B cell (primary cell): Measurements from ENCODE around the gene MEAF6. TPM values are rescaled to one million over a fixed set of nuclear protein-coding genes. Genes with fewer than 3 reads are reported as not detected.
"Not testable (repeated sequence)": the region's sequence is repeated elsewhere in the genome, so short reads cannot be mapped to it uniquely, and the experiment has no call there.

Source experiments
- ATAC-seq: fragments of 200-7000 bp; cut with Tn5 transposase; one replicate; pipeline ENCODE4 v1.10.0; 2021; ENCODE audit warnings: low read depth, mild to moderate bottlenecking, moderate number of reproducible peaks, moderate library complexity
- CTCF ChIA-PET: fragments of 350-600 bp; sonication (Branson Sonifier 250); formaldehyde crosslinking; loops from one replicate; lab custom pipeline; 2021; ENCODE audit warnings: antibody characterized with exemption, inconsistent platforms; lab: Charles Lee
- POLR2A ChIA-PET: fragments of 350-600 bp; sonication (Branson Sonifier 250); formaldehyde crosslinking; loops from one replicate; lab custom pipeline; 2021; ENCODE audit warnings: antibody characterized with exemption; lab: Charles Lee
- DNase-seq: peaks from one replicate; pipeline ENCODE4 v3.0.0; 2013
- H2AFZ ChIP-seq: 2 replicates; pipeline ENCODE4 v1.6.1; 2012; ENCODE audit warnings: mild to moderate bottlenecking, low read depth, low read length; ENCODE audit not compliant: insufficient read depth, poor library complexity, severe bottlenecking
- H3K27ac ChIP-seq, 2 donors: 1 replicate in 1 of 2; 2 replicates in 1 of 2; pipeline ENCODE4 v1.5.1; 2012 to 2013; ENCODE audit warnings: low read length in 2 of 2, mild to moderate bottlenecking in 2 of 2, moderate library complexity in 1 of 2
- H3K27me3 ChIP-seq, 4 experiments: fragments of 200-600 bp in 1 of 4; sonication (generic) in 1 of 4; replicated peaks in 1 of 4; 1 replicate in 2 of 4; 2 replicates in 2 of 4; pipeline versions ENCODE4 v1.6.1 to v1.7.0; 2013 to 2016; ENCODE audit warnings: low read length in 3 of 4, mild to moderate bottlenecking in 2 of 4, mixed read lengths in 1 of 4, moderate library complexity in 1 of 4; ENCODE audit not compliant: insufficient read depth in 4 of 4, control insufficient read depth in 3 of 4; ENCODE audit errors: control extremely low read depth in 1 of 4
- H3K36me3 ChIP-seq, 2 experiments: replicated peaks in 1 of 2; 1 replicate in 1 of 2; 2 replicates in 1 of 2; pipeline versions ENCODE4 v1.6.1 to v1.7.1; 2013; ENCODE audit warnings: low read length in 1 of 2; ENCODE audit not compliant: insufficient read depth in 2 of 2, control insufficient read depth in 1 of 2; ENCODE audit errors: control extremely low read depth in 1 of 2, extremely low read depth in 1 of 2
- H3K4me1 ChIP-seq, 2 donors: fragments of 200-600 bp in 1 of 2; sonication (generic) in 1 of 2; 1 replicate in 1 of 2; 2 replicates in 1 of 2; pipeline versions ENCODE4 v1.5.1 to v1.6.1; 2013 to 2017; ENCODE audit warnings: low read length in 2 of 2; ENCODE audit not compliant: control insufficient read depth in 2 of 2, insufficient read depth in 2 of 2
- H3K4me2 ChIP-seq: replicated peaks from 2 replicates; pipeline ENCODE3; 2012; ENCODE audit warnings: mild to moderate bottlenecking, low read depth, low read length; ENCODE audit not compliant: poor library complexity, severe bottlenecking
- H3K4me3 ChIP-seq, 5 experiments: fragments of 200-600 bp in 1 of 5; sonication (generic) in 1 of 5; 1 replicate in 3 of 5; 2 replicates in 2 of 5; pipeline versions ENCODE4 v1.5.1 to v1.7.0; 2011 to 2016; ENCODE audit warnings: low read length in 4 of 5, mild to moderate bottlenecking in 4 of 5, low read depth in 2 of 5, control low read depth in 1 of 5, moderate library complexity in 1 of 5; ENCODE audit not compliant: insufficient read depth in 1 of 5; ENCODE audit errors: control extremely low read depth in 1 of 5, extremely low read depth in 1 of 5
- H3K79me2 ChIP-seq: fragments of 200-600 bp; sonication (generic); one replicate; pipeline ENCODE4 v1.6.0; 2016; ENCODE audit warnings: low read length; ENCODE audit not compliant: control insufficient read depth, insufficient read depth
- H3K9ac ChIP-seq: fragments of 200-600 bp; sonication (generic); 2 replicates; pipeline ENCODE4 v1.6.1; 2017; ENCODE audit warnings: mild to moderate bottlenecking, low read length, moderate library complexity
- H3K9me3 ChIP-seq, 3 donors: one replicate each; pipeline versions ENCODE4 v1.6.1 to v1.7.1; 2013; ENCODE audit warnings: low read length in 2 of 3; ENCODE audit not compliant: control insufficient read depth in 2 of 3, insufficient read depth in 1 of 3; ENCODE audit errors: control extremely low read depth in 1 of 3
- H4K20me1 ChIP-seq: 2 replicates; pipeline ENCODE4 v1.6.0; 2012; ENCODE audit warnings: mild to moderate bottlenecking, low read length; ENCODE audit not compliant: insufficient read depth, control insufficient read depth, poor library complexity, severe bottlenecking
- H3K27ac Mint-ChIP-seq: one replicate; pipeline ENCODE4 v1.8.0; 2021; ENCODE audit warnings: mixed read lengths
- H3K27me3 Mint-ChIP-seq: one replicate; pipeline ENCODE4 v1.8.0; 2021; ENCODE audit warnings: mixed read lengths
- H3K4me1 Mint-ChIP-seq: one replicate; pipeline ENCODE4 v1.8.0; 2021; ENCODE audit warnings: mixed read lengths
- H3K4me3 Mint-ChIP-seq: one replicate; pipeline ENCODE4 v1.8.0; 2021; ENCODE audit warnings: mixed read lengths
- H3K9me3 Mint-ChIP-seq: one replicate; pipeline ENCODE4 v1.8.0; 2022; ENCODE audit warnings: mixed read lengths; ENCODE audit not compliant: insufficient read depth
- EZH2 ChIP-seq: IDR thresholded peaks from 2 replicates; pipeline ENCODE4 v1.6.1; 2012; ENCODE audit warnings: borderline replicate concordance, low read depth, mild to moderate bottlenecking, moderate library complexity, low read length; ENCODE audit not compliant: insufficient read depth, poor library complexity, severe bottlenecking
- WGBS: methylation state at CpG from one replicate; pipeline ENCODE4 v1.1.5; 2013; ENCODE audit warnings: missing lambda C conversion rate; ENCODE audit not compliant: insufficient coverage; 5-methylcytosine and 5-hydroxymethylcytosine counted together
- intact Hi-C: fragments of 100-400 bp; cut with micrococcal nuclease; formaldehyde crosslinking; loops from one replicate; pipeline ENCODE4 v1.10.0; 2022
- polyA plus RNA-seq: library from polyadenylated mRNA; depleted of rRNA; stranded (reverse); fragments of >200 nt; gene quantifications from 2 replicates; pipeline ENCODE4 v1.2.3, GENCODE V29; 2012
- total RNA-seq, 2 donors: library from RNA; stranded (reverse); fragments of 120-200 nt in 1 of 2; gene quantifications; 1 replicate in 1 of 2; 2 replicates in 1 of 2; pipeline versions ENCODE4 v1.2.3 to v1.2.4, GENCODE V29; 2013 to 2022
- TF ChIP-seq, protein P1 (sequence below): fragments of 200-600 bp; IDR thresholded peaks from one replicate; pipeline ENCODE4 v1.8.0; 2022; ENCODE audit warnings: antibody characterized with exemption, mild to moderate bottlenecking

MEAF6 gene
- total and polyA plus RNA-seq, 2 donors (not counting 1 experiment from before 2014, with no cell fraction given) = 52.5 to 84.2 TPM

DNA sequence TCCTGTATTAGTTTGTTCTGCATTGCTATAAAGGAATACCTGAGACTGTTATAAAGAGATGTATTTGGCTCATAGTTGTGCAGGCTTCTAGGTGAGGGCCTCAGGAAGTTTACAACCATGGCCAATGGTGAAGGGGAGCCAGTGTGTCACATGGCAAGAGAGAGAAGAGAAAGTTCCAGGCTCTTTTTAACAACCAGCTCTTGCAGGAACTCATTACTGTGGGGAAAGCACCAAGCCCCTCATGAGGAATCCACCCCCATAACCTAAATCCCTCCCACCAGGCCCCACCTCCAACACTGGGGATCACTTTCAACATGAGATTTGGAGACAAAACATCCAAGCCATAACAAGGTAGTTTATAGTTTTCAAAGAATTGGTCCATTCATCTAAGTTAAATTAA lies 5.0 kb upstream of the MEAF6 start:
- H3K4me3 Mint-ChIP-seq = peak overlapping the region; percentile 85
- peak overlapping the region; percentile 32 for H3K27ac Mint-ChIP-seq
- CTCF ChIA-PET = no interaction called here
- Histone ChIP-seq H2AFZ (peak overlapping the region; percentile 36), H3K36me3 (no peaks in the 10 kb centered on the region), H3K4me1 (peaks cover 5 to 11% of the 10 kb centered on the region in 2 donors), H3K9me3 (no peaks in the 10 kb centered on the region), H3K4me2 (peak overlapping the region; percentile 5), H3K4me3 (peak overlapping the region in 3 of 5 experiments; percentile 11 to 43 (median 14)), H3K79me2 (no peaks in the 10 kb centered on the region), H3K27ac (no peak overlapping the region), H3K9ac (peak overlapping the region; percentile 29), H4K20me1 (no peaks in the 10 kb centered on the region), H3K27me3 (no peaks in the 10 kb centered on the region)
- no peak for ATAC-seq
- peaks cover 3% of the 10 kb centered on the region for H3K9me3 Mint-ChIP-seq
- intact Hi-C loops = no loop called here
- peaks cover 5% of the 10 kb centered on the region for H3K27me3 Mint-ChIP-seq
- H3K4me1 Mint-ChIP-seq = peaks cover 21% of the 10 kb centered on the region
- TF ChIP-seq, protein P1, sequence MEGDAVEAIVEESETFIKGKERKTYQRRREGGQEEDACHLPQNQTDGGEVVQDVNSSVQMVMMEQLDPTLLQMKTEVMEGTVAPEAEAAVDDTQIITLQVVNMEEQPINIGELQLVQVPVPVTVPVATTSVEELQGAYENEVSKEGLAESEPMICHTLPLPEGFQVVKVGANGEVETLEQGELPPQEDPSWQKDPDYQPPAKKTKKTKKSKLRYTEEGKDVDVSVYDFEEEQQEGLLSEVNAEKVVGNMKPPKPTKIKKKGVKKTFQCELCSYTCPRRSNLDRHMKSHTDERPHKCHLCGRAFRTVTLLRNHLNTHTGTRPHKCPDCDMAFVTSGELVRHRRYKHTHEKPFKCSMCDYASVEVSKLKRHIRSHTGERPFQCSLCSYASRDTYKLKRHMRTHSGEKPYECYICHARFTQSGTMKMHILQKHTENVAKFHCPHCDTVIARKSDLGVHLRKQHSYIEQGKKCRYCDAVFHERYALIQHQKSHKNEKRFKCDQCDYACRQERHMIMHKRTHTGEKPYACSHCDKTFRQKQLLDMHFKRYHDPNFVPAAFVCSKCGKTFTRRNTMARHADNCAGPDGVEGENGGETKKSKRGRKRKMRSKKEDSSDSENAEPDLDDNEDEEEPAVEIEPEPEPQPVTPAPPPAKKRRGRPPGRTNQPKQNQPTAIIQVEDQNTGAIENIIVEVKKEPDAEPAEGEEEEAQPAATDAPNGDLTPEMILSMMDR = no peak
- TF ChIP-seq EZH2 = no peak
- peak; percentile 21 for DNase-seq
- POLR2A ChIA-PET = no interaction called here

DNA sequence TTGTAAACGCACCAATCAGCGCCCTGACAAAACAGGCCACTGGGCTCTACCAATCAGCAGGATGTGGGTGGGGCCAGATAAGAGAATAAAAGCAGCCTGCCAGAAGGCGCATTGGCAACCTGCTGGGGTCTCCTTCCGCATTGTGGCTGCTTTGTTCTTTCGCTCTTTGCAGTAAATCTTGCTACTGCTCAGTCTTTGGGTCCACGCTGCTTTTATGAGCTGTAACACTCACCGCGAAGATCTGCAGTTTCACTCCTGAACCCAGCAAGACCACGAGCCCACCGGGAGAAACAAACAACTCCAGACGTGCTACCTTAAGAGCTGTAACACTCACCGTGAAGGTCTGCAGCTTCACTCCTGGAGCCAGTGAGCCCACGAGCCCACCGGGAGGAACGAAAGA lies 4.4 kb upstream of the MEAF6 start:
- Mint-ChIP-seq H3K4me1 (peaks cover 22% of the 10 kb centered on the region), H3K4me3 (peak overlapping the region; percentile 85), H3K27ac (peak overlapping the region; percentile 44)
- Histone ChIP-seq H2AFZ (peak overlapping the region; percentile 36), H3K4me3 (peak overlapping the region in 2 of 5 experiments; percentile 11 to 43), H3K9ac (peak overlapping the region; percentile 29), H3K4me1 (peaks cover 5 to 12% of the 10 kb centered on the region in 2 donors)
- ATAC-seq, POLR2A ChIA-PET, H3K36me3 ChIP-seq, H3K27me3 Mint-ChIP-seq, H3K79me2 ChIP-seq, CTCF ChIA-PET, intact Hi-C loops, H3K9me3 ChIP-seq, H3K27ac ChIP-seq, H3K4me2 ChIP-seq, H4K20me1 ChIP-seq, H3K27me3 ChIP-seq, H3K9me3 Mint-ChIP-seq: not testable (repeated sequence)
- 86% methylated on average over 15 of the region's 15 CpGs for WGBS
- DNase-seq = peak; percentile 23

DNA sequence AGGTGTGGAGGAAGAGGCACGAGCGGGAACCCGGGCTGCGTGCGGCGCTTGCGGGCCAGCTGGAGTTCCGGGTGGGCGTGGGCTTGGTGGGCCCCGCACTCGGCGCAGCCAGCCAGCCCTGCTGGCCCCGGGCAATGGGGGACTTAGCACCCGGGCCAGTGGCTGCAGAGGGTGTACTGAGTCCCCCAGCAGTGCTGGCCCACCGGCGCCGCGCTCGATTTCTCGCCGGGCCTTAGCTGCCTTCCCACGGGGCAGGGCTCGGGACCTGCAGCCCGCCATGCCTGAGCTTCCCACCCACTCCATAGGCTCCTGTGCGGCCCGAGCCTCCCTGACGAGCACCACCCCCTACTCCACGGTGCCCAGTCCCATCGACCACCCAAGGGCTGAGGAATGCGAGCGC lies 3.7 kb upstream of the MEAF6 start:
- H3K27me3 Mint-ChIP-seq, POLR2A ChIA-PET, H3K27me3 ChIP-seq, intact Hi-C loops, ATAC-seq, H3K4me3 Mint-ChIP-seq, H3K9me3 Mint-ChIP-seq, H3K4me3 ChIP-seq, H3K9me3 ChIP-seq, H3K4me2 ChIP-seq, H3K27ac ChIP-seq, H4K20me1 ChIP-seq, H3K36me3 ChIP-seq, DNase-seq, CTCF ChIA-PET, H3K27ac Mint-ChIP-seq, H2AFZ ChIP-seq, H3K9ac ChIP-seq: not testable (repeated sequence)
- WGBS = 98% methylated on average over 16 of the region's 31 CpGs
- peaks cover 12% of the 10 kb centered on the region for H3K79me2 ChIP-seq
- peaks cover 29% of the 10 kb centered on the region for H3K4me1 Mint-ChIP-seq
- H3K4me1 ChIP-seq = peaks cover 12 to 19% of the 10 kb centered on the region in 2 donors
